HG03460 (cell line): ENCODE data around the gene PLAAT1.

ENCODE experiments used
- ATAC-seq: cut with Tn5 transposase; IDR thresholded peaks from one replicate; pipeline ENCODE4 v1.9.1; 2021; ENCODE audit not compliant: unreplicated experiment

Gene PLAAT1

DNA sequence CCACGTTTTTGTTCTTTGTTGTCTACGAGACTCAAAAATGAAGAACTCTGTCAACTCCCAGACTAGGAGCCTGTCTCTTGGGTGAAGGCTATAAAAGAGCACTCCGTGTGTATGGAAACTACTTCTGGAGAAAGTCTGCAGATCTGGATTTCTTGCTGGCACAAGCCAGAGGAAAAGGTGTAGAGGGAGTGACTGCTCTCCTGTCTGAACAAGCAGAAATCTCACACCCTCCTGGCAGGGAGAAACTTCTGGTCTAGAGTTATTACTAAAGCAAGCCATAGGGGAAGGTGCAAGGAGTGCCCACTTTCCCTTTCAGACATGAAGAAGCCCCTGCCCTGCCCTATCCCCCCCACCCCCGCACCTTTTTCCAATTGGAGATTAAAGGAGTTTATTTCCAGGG lies 9.5 kb downstream of the PLAAT1 start:
- ATAC-seq = no peak

DNA sequence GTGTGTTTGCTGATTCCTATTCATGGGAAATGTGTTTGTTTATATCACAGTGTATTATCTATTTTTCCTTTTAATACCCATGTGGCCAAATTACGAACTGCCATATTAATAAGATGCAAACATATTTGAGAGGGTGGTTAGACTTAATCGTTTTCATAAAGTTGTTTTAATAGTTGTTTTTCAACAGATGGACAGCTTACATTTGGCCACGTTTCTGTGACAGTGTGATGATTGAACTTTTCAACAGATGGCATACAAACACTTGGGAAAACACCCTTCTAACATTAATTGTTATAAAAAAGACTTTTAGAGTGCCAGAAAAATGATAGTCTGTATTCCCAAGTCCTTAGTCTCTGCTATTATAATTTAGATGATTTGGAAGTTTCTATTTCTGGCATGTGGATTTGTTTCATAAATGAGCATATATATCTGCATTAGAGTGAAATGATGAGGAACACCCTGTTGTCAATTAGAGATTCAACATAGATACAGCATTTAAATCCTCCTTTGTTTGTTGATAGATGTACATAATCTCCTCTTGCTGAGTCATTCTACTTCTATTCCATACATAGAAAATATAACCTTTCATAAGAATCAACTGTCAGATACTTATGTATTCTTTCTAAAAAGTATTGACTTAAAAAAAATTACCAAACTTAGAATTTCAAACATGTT lies 13.1 kb downstream of the PLAAT1 start:
- ATAC-seq = no peak

DNA sequence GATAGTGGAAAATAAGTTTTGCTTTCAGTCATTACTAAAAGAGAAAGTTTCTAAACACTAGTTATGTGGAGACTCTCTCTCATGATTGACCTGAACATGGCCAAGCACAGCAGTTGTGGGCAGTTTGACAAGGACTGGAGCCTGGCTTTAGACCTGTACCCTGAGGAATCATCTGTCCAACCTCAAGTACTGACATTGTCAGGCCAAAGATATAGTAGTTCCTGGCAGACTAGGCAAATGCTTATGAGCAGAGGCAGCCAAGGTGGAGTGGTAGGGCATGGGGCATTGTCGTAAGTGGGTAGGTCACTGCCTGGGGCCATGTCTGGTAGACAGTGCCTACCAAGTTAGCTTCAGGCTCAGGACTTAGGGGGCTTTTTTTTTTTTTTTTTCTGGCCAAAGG lies 20.9 kb downstream of the PLAAT1 start:
- no peak for ATAC-seq

DNA sequence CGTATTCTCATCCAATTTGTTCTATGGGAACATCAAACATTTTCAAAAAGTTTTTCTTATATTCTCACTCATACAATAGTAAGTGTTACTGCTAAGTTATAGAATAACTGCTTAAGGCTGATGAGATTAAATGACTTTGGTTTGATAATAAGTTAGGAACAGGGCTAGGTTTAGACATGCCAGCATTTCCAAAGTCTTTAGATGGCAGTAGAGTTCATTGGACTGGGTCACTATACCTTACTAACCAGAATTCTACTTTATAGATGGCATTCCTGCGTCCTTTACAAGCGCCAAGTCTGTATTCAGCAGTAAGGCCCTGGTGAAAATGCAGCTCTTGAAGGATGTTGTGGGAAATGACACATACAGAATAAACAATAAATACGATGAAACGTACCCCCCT lies 21.7 kb downstream of the PLAAT1 start:
- no peak for ATAC-seq

DNA sequence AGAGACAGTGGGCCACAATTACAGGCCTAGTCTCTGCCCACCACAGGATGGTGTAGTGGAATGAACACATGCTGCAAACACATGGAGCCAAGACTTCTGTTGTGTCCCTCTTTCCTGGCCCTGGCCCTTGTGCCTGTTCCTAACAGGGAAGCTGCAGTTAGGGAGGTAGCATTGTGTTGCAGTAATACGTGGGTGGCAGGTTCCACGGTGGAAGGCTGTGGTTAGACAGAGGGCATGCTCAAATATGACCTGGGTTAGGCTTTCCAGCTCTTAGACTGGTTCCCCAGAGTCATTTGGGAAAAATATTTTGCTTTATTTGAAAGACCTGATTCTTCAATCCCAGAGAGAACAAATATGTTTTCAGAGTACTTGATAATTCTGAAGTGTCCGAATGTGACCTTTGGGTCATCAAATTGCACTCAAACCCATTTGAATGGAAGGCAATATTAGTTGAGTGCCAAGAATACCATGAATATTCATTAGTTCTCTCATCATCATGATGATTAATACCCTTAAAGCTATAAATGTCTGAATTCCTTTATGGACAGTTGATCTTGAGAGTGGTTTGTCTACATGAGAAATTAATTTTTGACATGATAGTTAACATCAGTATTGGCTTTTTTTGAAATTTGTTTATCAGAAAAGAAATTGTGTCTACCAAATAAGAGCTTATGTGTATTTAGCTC lies 28.5 kb downstream of the PLAAT1 start:
- no peak for ATAC-seq

DNA sequence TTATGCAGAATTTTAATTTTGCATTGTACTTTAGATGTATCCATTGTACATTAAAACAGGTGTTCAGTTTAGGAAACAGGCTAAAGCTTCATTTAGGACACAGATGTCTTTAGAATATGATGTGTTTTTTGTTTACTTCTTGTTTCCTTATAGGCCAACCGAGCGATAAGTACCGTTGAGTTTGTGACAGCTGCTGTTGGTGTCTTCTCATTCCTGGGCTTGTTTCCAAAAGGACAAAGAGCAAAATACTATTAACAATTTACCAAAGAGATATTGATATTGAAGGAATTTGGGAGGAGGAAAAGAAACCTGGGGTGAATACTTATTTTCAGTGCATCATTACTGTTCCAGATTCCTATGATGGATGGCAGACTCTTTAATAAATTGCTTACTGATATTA lies 29.4 kb downstream of the PLAAT1 start:
- no peak for ATAC-seq

- no peak for ATAC-seq
Observed at GRCh38 chr3:193271101-193271840, 30.2 kb downstream of the PLAAT1 start.

DNA sequence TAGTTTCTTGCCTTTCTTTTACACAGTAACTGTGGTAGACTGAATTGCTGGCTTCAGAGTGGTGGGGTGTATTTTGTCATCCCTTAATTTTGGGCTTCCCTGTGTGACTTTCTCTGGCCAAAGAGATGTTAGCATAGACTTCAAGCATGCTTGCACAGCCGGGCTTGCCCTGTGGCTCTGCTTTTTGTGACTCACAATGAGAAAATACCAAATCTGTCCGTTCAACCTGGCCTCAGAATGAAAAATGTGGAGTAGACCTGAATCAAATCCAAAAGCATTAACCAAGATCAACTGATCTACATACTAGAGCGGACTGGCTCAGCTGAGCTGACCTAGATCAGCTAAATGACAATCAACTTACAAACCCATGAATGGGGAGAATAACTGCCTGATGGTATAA lies 51.4 kb downstream of the PLAAT1 start:
- no peak for ATAC-seq

DNA sequence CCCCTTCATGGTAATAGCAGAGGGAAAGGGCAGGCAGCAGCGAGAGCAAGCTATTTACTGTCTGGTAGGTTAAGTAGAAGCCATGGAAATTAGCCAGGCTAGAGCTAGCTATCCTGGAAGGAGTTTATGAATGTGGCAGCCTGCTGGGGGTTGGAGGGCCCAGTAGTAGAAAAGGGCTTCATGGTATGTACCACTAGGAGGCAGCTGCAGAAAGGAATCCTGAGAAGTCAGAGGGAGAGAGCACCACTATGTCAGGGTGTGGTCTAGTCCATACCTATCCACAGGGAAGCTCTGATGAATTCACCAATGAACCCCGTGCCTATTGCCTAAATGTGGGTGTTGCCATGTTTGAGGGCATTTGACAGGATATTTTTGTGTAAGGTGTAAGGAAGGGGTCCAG lies 55.0 kb downstream of the PLAAT1 start:
- no peak for ATAC-seq

DNA sequence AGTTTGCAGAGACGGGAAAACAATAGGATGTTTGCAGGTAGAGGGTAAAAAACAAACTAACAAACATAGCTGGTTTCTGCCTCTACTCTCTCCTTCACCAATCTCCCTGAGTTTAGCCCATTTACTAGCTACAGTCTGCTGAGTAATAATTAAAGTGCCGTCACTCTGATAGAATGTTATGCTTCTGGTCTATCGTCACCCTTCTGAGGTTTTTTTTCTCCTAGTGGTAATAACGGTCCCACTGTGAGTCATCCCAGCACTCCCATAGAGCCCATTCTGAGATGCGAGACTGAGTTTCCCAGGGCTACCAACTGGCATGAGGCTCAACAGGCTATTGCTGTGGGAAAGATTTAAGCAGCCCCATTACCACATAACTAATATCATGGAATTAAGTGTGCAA lies 56.4 kb downstream of the PLAAT1 start:
- ATAC-seq = no peak

- ATAC-seq = no peak
Observed at GRCh38 chr3:193301433-193301832, 60.4 kb downstream of the PLAAT1 start.

GRCh38 chr3:193305356-193305755 lies 64.3 kb downstream of the PLAAT1 start:
- ATAC-seq = no peak

GRCh38 chr3:193310914-193311723 lies 70.1 kb downstream of the PLAAT1 start:
- ATAC-seq = no peak

DNA sequence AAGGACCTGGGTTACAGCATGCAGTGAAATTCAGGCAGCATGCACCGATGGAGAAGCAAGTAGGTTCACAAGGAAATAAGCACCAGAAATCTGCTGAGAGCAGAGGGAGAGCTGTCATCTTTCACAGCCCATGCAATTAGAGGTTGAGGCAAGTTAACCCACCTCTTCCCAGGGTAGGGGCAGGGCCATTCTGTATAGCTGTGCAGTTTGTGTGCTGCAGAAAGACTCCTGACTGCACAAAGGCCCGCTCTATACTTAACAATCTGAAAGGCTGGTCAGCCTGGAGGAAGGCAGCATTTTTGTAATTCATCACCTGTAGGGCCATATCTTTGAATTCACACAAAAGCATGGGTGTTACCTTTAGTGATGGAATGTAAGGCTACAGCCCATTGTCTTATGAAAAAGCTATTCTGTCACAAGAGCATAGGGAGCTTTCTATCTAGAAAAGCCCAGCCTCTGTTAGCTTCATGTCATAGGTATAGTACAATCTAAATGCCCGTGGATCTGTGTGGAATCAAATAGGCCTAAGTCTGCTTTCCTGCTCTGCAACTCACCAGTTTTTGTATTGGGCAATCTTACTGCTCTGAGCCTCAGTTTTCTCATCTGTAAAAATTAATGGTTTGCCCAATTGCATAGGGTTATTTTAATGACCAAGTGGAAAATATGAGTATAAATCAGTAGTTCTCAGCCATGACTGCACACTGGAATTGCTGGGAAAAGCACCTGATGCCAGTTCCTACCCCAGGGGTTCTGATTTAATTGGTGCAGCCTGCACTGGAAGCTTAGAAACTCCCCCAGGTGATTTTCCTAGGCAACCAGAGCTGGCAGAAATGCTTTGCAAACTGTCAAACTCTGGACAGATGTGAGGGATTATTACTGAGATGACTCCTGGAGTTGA lies 72.3 kb downstream of the PLAAT1 start:
- ATAC-seq = no peak

- no peak for ATAC-seq
Observed at GRCh38 chr3:193314161-193314560, 73.1 kb downstream of the PLAAT1 start.

DNA sequence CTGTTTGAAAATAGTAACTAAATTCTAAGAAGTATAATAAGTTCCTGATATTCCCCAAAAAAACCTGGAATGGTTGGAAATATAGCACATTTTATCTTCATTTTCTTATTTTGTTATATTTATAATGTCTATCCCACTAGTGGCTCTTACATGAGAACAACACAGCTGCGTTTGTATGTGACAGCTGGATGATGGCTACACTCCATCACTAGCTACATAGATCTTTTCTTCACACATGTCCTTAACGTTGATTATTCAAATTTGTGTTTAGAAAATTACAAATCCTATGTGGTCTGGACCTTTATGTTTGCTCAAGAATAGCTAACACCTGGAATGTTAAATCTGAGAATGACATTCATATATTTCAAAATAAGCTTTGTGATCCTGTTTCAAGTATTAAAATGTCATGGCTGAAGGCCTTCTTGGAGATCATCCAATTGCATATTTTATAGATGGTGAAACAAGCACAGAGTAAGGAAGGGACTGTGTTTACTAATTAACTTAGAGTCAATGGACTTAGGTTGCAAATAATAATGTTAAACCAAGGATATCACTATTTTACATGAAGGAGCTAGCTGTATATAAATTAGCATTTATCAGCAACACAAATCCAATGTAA lies 76.8 kb downstream of the PLAAT1 start:
- no peak for ATAC-seq
